Measurements from ENCODE around the gene NUSAP1. TPM values are rescaled to one million over a fixed set of nuclear protein-coding genes. Genes with fewer than 3 reads are reported as not detected.

The NUSAP1 gene
- total RNA-seq, 1 experiment from 2014 or later: 205 TPM

DNA sequence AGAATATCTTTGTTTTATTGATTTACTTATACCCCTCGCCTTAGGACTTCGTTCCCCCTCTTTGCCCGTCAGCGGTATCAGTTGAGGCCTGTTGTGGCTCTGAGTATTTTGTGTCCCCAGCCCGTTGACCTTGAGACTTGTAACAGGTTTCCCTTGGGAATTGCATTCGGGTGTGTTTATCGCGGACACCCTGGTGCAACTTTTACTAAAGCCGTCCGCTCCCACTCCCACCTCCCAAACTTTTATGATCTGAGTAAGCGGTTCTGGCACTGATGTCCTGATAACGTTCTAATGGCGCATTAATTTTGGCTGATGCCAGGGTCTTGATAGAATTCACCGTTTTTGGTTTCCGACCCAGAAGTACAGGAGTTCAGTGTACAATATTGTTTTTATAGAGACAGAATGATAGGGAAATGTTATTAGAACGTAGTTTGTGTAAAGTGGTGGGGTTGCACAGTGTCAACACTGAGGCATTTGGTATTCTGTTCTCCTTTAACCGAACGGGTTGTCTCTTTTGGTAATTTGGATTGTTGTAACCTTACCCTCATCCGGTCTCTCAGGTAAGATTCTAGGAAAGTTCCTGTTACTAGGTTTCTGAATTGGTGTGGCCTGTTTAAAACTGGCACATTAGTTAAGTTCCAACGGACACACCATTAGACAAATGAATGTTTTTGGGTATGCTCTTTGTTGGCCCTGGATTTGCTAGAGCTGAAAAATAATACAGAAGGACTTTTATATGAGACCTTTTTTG, 48.1 kb upstream of the NUSAP1 start:
- Histone ChIP-seq H3K4me1 (ENCODE audit: insufficient read depth, low read length, poor library complexity, severe bottlenecking) (peaks cover 10% of the 10 kb centered on the region), H3K27ac (ENCODE audit: low read depth, low read length, poor library complexity, severe bottlenecking) (peak overlapping the region; percentile 94), H3K4me3 (ENCODE audit: low read depth, low read length, poor library complexity, severe bottlenecking) (peak overlapping the region; percentile 72), H3K36me3 (ENCODE audit: insufficient read depth, low read length, poor library complexity, severe bottlenecking) (peaks cover 53% of the 10 kb centered on the region), H3K9me3 (ENCODE audit: low read depth, low read length, poor library complexity, severe bottlenecking) (peaks cover 3% of the 10 kb centered on the region), H3K27me3 (replicated peaks; ENCODE audit: insufficient read depth, low read depth, low read length, poor library complexity) (no peaks in the 10 kb centered on the region)
- POLR2A ChIA-PET (ENCODE audit: low non-redundant PET): no interaction called here
- TSS peak; percentile 40 for BruUV-seq (replicated peaks)
- TF ChIP-seq EZH2 (IDR thresholded peaks at IDR 0.05; ENCODE audit: borderline replicate concordance, low read depth, low read length, poor library complexity, severe bottlenecking): no peak
- TF ChIP-seq, protein P1, sequence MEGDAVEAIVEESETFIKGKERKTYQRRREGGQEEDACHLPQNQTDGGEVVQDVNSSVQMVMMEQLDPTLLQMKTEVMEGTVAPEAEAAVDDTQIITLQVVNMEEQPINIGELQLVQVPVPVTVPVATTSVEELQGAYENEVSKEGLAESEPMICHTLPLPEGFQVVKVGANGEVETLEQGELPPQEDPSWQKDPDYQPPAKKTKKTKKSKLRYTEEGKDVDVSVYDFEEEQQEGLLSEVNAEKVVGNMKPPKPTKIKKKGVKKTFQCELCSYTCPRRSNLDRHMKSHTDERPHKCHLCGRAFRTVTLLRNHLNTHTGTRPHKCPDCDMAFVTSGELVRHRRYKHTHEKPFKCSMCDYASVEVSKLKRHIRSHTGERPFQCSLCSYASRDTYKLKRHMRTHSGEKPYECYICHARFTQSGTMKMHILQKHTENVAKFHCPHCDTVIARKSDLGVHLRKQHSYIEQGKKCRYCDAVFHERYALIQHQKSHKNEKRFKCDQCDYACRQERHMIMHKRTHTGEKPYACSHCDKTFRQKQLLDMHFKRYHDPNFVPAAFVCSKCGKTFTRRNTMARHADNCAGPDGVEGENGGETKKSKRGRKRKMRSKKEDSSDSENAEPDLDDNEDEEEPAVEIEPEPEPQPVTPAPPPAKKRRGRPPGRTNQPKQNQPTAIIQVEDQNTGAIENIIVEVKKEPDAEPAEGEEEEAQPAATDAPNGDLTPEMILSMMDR (conservative IDR thresholded peaks at IDR 0.05; ENCODE audit: low read depth, low read length): no peak
- DNase-seq (ENCODE audit: low spot score): peak; percentile 51
- intact Hi-C loops (cut with micrococcal nuclease; ENCODE audit: unreplicated experiment): loop anchor here (5.0 kb wide), 1 partner anchor 48 kb away; the partner anchor contains the start of genes NUSAP1 and OIP5
- CTCF ChIA-PET: no interaction called here

DNA sequence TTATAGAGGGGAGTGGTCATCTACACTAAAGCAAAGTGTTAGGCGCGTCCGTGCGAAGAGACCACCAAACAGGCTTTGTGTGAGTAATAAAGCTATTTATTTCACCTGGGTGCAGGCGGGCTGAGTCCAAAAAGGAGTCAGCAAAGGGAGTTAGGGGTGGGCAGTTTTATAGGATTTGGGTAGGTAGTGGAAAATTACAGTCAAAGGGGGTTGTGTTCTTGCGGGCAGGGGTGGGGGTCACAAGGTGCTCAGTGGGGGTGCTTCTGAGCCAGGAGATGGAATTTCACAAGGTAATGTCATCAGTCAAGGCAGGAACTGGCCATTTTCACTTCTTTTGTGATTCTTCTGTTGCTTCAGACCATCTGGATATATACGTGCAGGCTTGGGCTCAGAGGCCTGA, 47.4 kb upstream of the NUSAP1 start:
- ChIA-PET CTCF (no interaction called here), POLR2A (ENCODE audit: low non-redundant PET) (no interaction called here)
- peaks cover 10% of the 10 kb centered on the region for H3K4me1 ChIP-seq (ENCODE audit: insufficient read depth, low read length, poor library complexity, severe bottlenecking)
- TF ChIP-seq, protein P1 (conservative IDR thresholded peaks at IDR 0.05; ENCODE audit: low read depth, low read length): no peak
- no peak for TF ChIP-seq EZH2 (IDR thresholded peaks at IDR 0.05; ENCODE audit: borderline replicate concordance, low read depth, low read length, poor library complexity, severe bottlenecking)
- H3K27ac ChIP-seq (ENCODE audit: low read depth, low read length, poor library complexity, severe bottlenecking): peak overlapping the region; percentile 94
- intact Hi-C loops (cut with micrococcal nuclease; ENCODE audit: unreplicated experiment): loop anchor here (5.0 kb wide), 1 partner anchor 47 kb away; the partner anchor contains the start of genes NUSAP1 and OIP5
- no peak for DNase-seq (ENCODE audit: low spot score)
- peaks cover 53% of the 10 kb centered on the region for H3K36me3 ChIP-seq (ENCODE audit: insufficient read depth, low read length, poor library complexity, severe bottlenecking)
- peaks cover 3% of the 10 kb centered on the region for H3K9me3 ChIP-seq (ENCODE audit: low read depth, low read length, poor library complexity, severe bottlenecking)
- H3K27me3 ChIP-seq (replicated peaks; ENCODE audit: insufficient read depth, low read depth, low read length, poor library complexity): no peaks in the 10 kb centered on the region
- peak overlapping the region; percentile 72 for H3K4me3 ChIP-seq (ENCODE audit: low read depth, low read length, poor library complexity, severe bottlenecking)
- no TSS peak for BruUV-seq (replicated peaks)

DNA sequence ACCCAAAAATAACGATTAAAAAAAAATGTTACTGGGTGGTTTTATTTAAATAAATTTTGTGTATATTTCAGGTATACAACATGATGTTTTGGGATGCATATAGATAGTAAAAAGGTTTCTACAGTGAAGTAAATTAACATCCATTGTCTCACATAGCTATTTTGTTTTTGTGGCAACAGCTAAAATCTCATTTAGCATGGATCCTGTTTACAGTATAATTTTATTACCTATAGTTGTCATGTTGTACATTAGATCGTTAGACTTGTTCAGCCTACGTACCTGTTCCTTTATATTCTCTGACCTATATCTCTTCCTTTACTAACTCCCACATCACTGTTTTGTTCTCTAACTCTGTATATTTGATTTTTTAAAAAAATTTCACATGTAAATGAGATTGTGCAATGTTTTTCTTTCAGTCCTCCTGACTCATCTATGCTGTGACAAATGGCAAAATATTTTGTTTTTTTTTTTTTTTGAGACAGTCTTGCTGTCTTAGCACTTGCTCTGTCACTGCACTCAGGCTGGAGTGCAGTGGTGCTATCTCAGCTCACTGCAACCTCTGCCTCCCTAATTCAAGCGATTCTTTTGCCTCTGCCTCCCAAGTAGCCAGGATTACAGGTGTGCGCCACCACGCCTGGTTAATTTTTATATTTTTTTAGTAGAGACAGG, 45.9 kb upstream of the NUSAP1 start:
- peak overlapping the region; percentile 3 for H3K27ac ChIP-seq (ENCODE audit: low read depth, low read length, poor library complexity, severe bottlenecking)
- no peaks in the 10 kb centered on the region for H3K27me3 ChIP-seq (replicated peaks; ENCODE audit: insufficient read depth, low read depth, low read length, poor library complexity)
- H3K9me3 ChIP-seq (ENCODE audit: low read depth, low read length, poor library complexity, severe bottlenecking): peaks cover 3% of the 10 kb centered on the region
- no peak overlapping the region for H3K4me3 ChIP-seq (ENCODE audit: low read depth, low read length, poor library complexity, severe bottlenecking)
- ChIA-PET POLR2A (ENCODE audit: low non-redundant PET) (no interaction called here), CTCF (no interaction called here)
- H3K36me3 ChIP-seq (ENCODE audit: insufficient read depth, low read length, poor library complexity, severe bottlenecking): peaks cover 62% of the 10 kb centered on the region
- DNase-seq (ENCODE audit: low spot score): no peak
- H3K4me1 ChIP-seq (ENCODE audit: insufficient read depth, low read length, poor library complexity, severe bottlenecking): peaks cover 10% of the 10 kb centered on the region
- TF ChIP-seq, protein P1 (conservative IDR thresholded peaks at IDR 0.05; ENCODE audit: low read depth, low read length): no peak
- no peak for TF ChIP-seq EZH2 (IDR thresholded peaks at IDR 0.05; ENCODE audit: borderline replicate concordance, low read depth, low read length, poor library complexity, severe bottlenecking)
- BruUV-seq (replicated peaks): no TSS peak
- intact Hi-C loops (cut with micrococcal nuclease; ENCODE audit: unreplicated experiment): loop anchor here (5.0 kb wide), 1 partner anchor 46 kb away; the partner anchor contains the start of genes NUSAP1 and OIP5
